HEK293 (cell line): ENCODE data around the gene MEMO1.
"Not testable (repeated sequence)": the region's sequence is repeated elsewhere in the genome, so short reads cannot be mapped to it uniquely, and the experiment has no call there.

Experiments
- BCL11A ChIP-seq: fragments of 450-650 bp; formaldehyde crosslinking; IDR thresholded peaks from 2 replicates; pipeline ENCODE4 v1.5.1; 2016; ENCODE audit warnings: low read depth, missing biosample characterization, missing genetic modification characterization
- YY1 ChIP-seq: fragments of 450-650 bp; formaldehyde crosslinking; IDR thresholded peaks from 2 replicates; pipeline ENCODE4 v1.5.1; 2018; ENCODE audit warnings: missing biosample characterization, missing genetic modification characterization
- ZNF10 ChIP-seq: fragments of 450-650 bp; formaldehyde crosslinking; IDR thresholded peaks from 2 replicates; pipeline ENCODE4 v1.5.1; 2017; ENCODE audit warnings: missing biosample characterization, missing genetic modification characterization
- ZNF311 ChIP-seq: fragments of 450-650 bp; formaldehyde crosslinking; IDR thresholded peaks from 2 replicates; pipeline ENCODE4 v1.5.1; 2017; ENCODE audit warnings: missing biosample characterization, missing genetic modification characterization, borderline replicate concordance
- TF ChIP-seq, protein P1 (sequence below): fragments of 450-650 bp; formaldehyde crosslinking; IDR thresholded peaks from 2 replicates; pipeline ENCODE4 v1.5.1; 2016; ENCODE audit warnings: missing biosample characterization, missing genetic modification characterization
- TF ChIP-seq, protein P2 (sequence below): fragments of 450-650 bp; formaldehyde crosslinking; IDR thresholded peaks from 2 replicates; pipeline ENCODE4 v1.5.1; 2017; ENCODE audit warnings: missing biosample characterization, missing genetic modification characterization

DNA sequence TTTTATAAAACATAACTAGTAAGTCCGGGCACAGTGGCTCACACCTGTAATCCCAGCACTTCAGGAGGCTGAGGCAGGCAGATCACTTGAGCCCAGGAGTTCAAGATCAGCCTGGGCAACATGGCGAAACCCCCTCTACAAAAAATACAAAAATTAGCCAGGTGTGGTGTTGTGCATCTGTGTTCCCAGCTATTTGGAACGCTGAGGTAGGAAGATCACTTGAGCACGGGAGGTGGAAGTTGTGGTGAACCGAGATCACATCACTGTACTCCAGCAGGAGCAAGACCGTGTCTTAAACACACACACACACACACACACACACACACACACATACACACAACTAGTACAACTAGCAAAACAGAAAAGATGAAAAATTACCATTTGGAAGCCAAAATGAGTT, 103.3 kb downstream of the MEMO1 start:
- TF ChIP-seq, protein P1, sequence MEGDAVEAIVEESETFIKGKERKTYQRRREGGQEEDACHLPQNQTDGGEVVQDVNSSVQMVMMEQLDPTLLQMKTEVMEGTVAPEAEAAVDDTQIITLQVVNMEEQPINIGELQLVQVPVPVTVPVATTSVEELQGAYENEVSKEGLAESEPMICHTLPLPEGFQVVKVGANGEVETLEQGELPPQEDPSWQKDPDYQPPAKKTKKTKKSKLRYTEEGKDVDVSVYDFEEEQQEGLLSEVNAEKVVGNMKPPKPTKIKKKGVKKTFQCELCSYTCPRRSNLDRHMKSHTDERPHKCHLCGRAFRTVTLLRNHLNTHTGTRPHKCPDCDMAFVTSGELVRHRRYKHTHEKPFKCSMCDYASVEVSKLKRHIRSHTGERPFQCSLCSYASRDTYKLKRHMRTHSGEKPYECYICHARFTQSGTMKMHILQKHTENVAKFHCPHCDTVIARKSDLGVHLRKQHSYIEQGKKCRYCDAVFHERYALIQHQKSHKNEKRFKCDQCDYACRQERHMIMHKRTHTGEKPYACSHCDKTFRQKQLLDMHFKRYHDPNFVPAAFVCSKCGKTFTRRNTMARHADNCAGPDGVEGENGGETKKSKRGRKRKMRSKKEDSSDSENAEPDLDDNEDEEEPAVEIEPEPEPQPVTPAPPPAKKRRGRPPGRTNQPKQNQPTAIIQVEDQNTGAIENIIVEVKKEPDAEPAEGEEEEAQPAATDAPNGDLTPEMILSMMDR (tag by site-specific recombination): not testable (repeated sequence)
- TF ChIP-seq ZNF10, BCL11A, YY1, ZNF311 (tag by site-specific recombination): not testable (repeated sequence)
- TF ChIP-seq, protein P2, sequence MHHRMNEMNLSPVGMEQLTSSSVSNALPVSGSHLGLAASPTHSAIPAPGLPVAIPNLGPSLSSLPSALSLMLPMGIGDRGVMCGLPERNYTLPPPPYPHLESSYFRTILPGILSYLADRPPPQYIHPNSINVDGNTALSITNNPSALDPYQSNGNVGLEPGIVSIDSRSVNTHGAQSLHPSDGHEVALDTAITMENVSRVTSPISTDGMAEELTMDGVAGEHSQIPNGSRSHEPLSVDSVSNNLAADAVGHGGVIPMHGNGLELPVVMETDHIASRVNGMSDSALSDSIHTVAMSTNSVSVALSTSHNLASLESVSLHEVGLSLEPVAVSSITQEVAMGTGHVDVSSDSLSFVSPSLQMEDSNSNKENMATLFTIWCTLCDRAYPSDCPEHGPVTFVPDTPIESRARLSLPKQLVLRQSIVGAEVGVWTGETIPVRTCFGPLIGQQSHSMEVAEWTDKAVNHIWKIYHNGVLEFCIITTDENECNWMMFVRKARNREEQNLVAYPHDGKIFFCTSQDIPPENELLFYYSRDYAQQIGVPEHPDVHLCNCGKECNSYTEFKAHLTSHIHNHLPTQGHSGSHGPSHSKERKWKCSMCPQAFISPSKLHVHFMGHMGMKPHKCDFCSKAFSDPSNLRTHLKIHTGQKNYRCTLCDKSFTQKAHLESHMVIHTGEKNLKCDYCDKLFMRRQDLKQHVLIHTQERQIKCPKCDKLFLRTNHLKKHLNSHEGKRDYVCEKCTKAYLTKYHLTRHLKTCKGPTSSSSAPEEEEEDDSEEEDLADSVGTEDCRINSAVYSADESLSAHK (tag by site-specific recombination): not testable (repeated sequence)
